Measurements from ENCODE around the gene AIG1.
"Not testable (repeated sequence)": the region's sequence is repeated elsewhere in the genome, so short reads cannot be mapped to it uniquely, and the experiment has no call there.

The AIG1 gene

DNA sequence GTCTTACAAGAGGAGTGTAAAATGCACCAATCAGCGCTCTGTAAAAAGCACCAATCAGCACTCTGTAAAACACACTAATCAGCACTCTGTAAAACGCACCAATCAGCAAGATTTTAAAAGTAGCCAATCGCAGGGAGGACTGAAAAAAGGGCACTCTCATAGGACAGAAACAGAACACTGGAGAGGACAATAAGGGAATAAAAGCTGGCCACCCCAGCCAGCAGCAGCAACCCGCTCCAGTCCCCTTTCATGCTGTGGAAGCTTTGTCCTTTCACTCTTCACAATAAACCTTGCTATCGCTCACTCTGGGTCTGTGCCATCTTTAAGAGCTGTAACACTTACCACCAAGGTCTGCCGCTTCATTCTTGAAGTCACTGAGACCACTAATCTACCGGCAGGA is 1.7 kb upstream of the AIG1 start:
- DNase-seq (ENCODE audit: low read depth), result no peak

DNA sequence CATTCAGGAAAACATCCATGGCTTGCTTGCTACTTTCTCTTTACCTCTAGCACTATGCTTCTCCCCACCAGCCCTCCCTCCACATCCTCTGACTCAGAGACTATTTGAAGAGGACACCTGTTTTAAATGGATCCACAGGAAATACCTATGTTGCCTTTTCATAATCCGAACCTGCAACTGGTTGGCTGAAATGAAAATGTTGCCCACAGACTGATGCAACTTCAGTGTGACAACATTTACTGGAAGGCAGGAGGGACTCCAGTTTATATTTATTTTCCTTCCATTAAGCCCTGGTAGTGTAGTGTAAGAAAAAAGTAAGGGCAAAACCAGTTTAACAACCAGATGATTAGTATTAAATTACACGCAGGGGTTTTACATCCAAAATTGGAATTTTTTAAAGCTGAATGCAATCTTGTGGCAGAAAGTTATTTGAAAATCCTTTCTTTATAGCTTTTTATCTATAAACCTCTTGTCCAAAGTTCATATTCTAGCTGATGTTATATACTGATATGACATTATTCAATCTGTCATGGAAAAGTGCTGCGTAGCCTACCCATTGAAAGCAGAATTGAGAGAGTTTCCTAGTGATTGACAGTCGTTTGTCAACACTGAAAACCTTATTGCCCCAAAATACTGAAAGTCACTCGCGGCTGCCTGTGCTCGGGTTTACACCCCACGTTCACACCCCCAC is 881 bp upstream of the AIG1 start:
- peak; percentile 29 for DNase-seq (ENCODE audit: low read depth)

DNA sequence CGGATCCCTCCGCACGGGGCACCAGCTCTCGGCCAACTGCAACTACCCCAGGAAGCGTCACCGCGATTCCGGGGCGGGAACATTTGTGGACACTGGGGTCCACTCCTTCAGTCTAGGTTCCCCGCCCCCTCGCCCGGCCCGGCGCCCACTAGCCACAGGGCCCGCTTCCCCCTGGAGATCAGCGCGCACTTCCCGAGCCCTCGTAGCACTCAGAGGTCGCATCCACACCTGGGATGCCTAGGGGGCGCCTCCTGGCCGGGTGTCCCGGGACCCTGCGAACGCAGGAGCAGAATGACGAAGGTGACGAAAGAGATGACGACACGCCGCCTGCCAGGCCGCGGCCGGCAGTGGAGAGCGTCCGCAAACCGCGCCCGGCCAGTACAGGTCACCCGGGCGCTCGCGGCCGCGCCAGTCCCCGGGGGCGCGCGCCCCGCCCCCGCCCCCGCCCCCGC is 309 bp upstream of the AIG1 start:
- peak; percentile 66 for DNase-seq (ENCODE audit: low read depth)

DNA sequence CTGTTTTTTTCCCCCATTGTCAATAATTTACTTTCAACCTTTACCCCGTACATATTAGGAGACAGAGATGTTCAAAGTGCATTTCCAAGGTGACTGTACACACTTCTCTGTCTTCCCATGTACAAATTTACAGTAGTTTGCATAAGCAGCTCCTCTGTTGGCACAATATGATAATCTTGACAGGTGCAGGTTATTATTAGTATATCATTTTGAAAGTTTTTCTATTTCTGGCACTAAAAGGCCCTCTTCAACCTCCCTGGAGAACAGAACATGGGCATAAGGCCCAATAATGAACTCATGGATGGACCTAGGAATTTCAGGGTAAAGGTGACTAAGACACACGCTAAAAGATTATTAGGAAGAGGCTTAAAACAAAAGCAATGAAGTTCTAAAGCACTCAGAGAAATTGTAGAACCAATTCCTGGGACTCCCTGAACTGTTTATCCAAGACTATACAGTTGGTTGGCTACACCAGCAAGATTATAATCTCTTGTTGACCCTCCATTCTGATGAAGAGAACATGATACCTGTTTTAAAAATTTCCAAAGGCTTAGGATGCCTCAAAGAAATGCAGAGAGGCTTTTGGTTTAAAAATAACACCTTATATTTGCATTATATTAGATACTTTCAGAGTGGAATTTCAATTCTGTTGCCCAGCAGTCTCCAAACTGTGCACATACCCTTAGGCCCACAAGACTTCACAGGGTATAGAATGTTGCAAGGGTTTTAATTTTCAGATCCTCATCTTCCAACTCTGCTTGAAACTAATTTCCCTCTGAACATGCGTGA is 1.1 kb downstream of the AIG1 start:
- DNase-seq (ENCODE audit: low read depth), result no peak

DNA sequence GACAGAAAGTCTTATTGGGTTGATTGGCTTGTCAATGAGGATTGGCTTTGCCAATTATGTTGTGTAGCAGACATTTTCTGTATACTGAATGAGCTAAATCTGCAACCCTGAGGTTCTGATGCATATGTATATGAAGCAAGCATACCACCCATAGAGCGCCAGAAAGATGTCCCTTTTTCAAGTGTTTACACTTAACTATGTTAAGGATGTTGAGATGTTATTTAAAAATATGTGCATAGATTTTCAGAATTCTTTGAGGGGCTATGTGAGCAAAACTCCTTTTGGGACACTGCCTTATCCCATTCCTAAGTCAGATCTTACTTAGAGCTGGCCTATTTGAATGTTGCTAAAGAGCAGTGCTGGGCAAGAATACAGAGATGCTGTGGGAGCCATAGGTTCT is 1.9 kb downstream of the AIG1 start:
- DNase-seq (ENCODE audit: low read depth), result no peak

DNA sequence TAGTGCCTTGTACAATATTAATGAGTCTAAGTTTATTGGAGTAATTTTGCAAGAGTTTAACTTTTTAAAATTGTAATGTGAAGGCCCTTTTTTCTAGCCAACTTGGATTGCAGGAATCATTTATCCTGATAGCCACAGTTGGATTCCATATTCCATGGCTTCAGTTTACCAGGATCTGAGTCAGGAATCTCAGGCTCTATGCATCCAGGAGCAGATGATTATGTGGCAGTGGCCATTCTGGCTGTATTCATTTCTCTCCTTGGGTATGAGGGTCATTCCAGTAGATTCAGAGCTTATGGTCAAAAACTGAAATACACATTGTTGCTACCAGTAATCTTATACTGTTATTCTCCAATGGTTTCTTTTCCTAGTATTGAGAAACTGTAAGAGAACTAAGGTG is 2.9 kb downstream of the AIG1 start:
- DNase-seq (ENCODE audit: low read depth), result no peak

DNA sequence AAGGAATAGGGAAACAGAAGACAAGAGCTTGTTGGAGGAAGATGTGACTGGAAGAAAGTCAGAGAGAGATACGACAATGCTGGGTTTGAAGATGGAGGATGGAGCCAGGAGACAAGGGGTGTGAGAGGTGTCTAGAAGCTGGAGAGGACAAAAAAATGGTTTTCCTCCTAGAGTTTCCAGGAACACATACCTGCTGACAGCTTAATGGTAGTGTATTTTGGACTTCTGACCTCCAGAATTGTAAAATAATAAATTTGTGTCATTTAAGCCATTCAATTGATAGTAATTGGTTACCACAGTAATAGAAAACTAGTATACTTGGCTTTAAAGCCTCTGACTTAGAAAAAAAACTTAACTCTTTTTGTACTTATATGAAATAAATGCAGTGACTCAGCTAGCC is 3.6 kb downstream of the AIG1 start:
- no peak for DNase-seq (ENCODE audit: low read depth)

DNA sequence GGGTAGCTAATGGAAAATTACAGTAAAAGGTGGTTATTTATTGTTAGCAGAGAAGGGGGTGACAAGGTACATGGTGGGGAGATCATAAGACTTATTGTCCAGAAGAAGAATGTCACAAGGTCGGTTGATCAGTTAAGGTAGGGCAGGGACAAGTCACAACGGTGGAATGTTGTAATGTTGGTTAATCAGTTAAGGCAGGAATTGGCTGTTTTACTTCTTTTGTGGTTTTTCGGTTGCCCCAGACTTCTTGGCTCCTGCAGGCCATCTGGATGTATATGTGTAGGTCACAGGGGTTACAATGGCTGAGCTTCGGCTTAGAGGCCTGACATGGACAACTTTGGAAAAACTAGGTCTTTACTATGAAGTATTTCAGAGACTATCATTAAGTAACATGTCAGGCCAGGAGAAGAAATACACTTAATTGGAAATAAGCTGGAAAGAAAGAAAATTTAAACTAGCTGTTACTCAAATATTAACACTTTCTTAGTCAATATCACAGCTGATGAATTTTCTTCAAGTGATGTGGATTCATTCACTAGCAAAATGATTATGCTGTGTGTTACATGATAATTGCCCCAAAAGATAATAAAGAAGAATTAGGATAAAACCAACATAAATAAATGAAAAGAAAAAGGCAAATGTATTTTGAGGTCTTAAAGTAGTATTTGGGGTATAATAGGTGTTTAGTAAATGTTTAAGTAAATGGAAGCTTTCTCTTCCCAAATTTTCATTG is 4.4 kb downstream of the AIG1 start:
- peak; percentile 14 for DNase-seq (ENCODE audit: low read depth)

DNA sequence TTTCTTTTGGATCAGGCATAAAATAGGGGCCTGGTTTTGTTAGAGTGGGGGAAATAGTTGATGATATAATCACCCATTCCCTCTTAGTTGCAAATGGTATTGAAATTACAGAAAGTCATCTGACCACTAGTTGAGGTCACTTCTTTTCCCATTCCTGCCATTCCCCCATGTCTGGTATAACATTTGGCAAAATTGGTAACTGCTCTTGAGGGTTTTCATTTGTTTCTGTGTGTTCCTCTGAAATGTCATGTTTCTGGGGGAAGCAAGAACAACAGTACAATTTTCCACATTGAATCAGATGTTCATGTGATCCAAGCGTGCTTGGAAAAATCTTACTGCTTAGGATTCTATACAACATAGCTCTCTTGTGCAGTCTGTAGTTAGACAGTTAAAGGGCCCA is 7.3 kb downstream of the AIG1 start:
- DNase-seq (ENCODE audit: low read depth), result no peak

DNA sequence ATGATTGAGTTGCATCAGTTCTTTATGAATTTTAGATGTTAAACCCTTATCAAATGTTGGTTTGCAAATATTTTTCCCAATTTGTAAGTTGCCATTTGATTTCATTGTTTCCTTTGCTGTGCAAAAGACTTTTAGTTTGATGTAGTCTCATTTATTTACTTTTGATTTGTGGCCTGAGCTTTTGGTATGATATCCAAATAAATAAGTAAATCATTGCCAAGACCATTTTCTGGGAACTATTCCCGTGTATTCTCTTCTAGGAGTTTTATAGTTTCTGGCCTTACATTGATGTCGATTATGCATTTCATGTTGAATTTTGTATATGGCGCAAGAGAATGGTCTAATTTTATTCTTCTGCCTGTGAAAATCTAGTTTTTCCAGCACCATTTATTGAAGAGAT is 13.4 kb downstream of the AIG1 start:
- no peak for DNase-seq (ENCODE audit: low read depth)

DNA sequence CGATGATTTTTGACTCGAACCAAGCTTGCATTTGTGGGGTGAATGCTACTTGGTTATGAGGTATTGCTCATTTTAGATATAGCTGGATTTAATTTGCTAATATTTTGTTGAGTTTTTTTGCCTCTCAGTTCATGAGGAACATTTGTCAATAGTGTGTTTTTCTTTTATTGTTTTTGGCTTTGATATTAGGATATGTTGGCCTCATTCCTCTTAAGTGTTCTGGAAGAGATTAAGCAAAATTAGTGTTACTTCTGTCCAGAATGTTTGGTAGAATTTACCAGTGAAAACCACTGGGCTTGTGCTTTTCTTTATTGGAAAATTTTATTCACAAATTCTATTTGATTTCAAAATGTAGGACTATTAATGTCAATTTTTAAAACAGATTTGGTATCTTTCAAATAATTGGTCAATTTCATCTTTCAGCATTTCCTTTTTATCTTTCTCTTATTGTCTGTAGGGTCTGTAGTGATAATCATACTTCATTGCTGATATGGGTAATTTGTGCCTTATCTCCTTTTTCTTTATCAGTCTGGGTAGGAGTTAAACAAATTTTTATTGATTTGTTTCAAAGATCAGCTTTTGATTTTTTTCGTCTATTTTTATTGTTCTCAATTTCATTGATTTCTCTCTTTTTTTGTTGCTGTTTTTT is 14.1 kb downstream of the AIG1 start:
- DNase-seq (ENCODE audit: low read depth), result no peak

DNA sequence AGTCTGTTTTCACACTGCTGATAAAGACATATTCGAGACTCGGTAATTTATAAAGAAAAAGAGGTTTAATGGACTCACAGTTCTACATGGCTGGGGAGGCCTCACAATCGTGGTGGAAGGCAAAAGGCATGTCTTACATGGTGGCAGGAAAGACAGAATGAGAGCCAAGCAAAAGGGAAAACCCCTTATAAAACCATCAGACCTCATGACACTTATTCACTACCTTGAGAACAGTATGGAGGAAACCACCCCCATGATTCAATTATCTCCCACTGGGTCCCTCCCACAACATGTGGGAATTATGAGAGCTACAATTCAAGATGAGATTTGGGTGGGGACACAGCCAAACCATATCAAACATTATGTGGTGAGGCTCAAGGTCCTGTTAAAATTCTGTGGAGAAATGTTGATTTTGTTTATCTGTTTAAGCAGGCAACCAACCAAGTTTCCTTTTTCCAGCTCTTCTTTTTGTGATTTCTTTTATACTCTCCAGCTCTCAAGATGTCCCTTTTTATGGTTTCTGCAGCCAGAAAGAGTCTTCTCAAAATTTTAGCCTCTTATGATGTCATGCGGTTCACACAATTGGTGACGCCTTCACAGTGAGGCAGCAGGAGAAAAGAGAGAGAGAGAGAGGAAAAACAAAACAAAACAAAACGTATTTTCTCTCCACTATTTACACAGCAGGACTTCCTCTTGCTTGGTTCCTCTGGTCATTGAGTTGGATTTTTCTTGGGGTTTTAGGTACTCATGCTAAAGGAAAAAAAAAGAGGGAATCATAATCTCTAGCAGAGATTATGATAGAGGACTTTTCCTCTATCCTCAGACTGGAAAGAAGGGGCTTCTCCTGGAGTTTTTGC is 18.0 kb downstream of the AIG1 start:
- no peak for DNase-seq (ENCODE audit: low read depth)

DNA sequence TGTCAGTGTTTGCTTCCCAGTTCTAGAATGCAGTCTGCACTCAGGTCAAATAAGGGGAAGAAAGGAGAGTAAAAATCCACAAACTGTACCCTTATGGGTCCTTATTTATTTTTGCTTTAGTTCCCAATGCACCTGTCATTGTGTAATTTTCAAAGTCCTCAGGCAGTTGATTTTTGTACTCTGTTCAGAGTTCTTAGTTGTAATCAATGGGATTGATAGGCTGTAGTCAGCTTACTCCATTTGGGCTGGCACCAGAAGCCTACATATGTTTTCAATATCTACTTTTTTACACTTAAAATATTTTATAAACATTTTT is 18.6 kb downstream of the AIG1 start:
- DNase-seq (ENCODE audit: low read depth), result no peak

DNA sequence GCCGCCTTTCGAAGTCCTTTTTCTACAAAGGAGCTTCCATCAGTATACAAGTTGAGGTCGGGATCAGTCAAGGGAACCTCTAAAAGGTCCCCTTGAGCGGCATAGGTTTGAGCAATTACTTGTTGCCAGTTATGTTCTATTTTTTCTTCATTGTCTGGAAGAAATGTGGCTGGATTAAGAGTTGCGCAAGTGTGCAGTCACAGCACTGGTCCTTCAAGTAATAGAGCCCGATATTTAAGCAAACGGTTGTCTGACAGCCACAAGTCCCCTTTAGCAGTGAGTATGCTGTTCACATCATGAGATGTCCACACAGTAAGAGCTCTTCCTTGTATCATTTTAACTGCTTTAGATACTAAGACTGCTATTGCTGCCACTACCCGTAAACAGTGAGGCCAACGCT is 21.6 kb downstream of the AIG1 start:
- DNase-seq (ENCODE audit: low read depth), result not testable (repeated sequence)

DNA sequence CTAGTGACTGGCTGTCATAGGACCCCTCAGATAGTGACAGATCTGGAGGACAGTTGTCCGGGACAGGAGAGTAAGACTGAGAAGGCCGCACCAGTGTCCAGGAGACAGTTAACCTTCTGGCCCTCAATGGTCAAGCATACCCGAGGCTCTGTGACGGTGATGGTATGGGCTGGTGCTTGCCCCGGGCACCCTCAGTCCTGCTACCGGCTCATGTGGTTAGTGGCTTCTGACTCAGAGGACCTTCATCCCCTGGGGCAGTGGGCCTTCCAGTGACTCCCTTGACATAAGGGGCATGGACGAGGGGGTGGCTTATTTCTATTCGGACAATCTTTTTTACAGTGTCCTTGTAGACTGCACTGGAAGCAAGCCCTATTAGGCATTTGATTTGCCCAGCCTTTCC is 23.3 kb downstream of the AIG1 start:
- not testable (repeated sequence) for DNase-seq (ENCODE audit: low read depth)

DNA sequence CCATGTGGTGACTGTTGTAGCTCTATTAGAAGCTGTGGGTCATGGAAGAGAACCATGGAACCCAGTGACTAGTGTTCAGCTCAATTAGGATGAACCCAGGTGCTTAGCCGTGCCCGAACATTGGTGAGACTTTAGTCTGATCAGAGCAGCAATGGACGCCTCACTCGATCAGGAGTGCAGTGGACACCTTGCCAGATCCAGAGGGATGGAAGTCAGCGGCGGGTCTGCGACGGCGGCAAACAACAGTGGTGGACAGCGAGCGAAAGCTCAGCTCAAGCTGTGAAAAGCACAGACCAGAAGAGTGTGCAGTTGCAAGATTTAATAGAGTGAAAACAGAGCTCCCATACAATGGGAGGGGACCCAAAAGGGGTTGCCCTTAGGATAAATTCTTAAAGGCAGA is 26.6 kb downstream of the AIG1 start:
- not testable (repeated sequence) for DNase-seq (ENCODE audit: low read depth)

DNA sequence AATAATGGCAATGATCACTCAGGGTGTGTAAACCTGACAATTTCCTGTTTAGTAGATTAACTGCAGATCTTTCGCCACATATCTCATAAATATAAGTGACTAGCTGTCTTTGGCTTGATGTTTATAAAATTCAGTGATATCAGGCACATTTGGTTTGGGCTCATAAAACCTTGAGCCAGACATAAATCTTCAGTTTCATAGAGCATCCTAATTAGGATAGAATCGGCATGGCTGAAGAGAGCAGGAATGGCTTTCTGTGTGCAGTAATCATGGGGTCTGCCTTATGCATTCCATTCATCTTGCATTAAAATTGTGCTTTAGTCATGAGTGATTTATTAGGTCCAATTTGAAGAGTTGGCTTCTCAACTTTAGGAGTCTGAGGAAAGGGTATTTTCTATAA is 27.2 kb downstream of the AIG1 start:
- no peak for DNase-seq (ENCODE audit: low read depth)

DNA sequence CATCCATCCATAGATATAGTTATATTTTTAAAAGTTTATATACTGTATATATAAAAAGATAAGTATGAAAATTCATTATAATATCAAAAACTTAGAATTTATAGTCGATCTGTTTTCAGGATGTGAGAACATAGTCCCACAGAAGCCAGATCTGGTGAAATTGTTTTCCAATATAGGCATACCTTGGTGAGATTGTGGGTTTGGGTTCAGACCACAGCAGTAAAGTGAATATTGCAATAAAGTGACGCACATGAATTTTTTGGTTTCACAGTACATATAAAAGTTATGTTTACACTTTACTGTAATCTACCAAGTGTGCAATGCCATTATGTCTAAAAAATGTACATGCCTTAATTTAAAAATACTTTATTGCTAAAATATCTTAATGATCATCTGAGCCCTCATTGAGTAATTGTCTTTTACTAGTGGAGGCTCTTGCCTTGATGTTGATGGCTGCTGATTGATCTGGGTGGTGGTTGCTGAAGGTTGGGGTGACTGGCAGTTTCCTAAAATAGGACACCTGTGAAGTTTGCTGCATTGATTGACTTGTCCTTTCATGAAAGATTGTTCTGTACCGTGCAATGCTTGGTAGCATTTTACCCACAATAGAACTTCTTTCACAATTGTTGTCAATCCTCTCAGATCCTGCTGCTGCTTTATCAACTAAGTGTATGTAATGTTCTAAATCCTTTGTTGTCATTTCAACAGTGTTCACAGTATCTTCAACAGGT is 29.8 kb downstream of the AIG1 start:
- no peak for DNase-seq (ENCODE audit: low read depth)

DNA sequence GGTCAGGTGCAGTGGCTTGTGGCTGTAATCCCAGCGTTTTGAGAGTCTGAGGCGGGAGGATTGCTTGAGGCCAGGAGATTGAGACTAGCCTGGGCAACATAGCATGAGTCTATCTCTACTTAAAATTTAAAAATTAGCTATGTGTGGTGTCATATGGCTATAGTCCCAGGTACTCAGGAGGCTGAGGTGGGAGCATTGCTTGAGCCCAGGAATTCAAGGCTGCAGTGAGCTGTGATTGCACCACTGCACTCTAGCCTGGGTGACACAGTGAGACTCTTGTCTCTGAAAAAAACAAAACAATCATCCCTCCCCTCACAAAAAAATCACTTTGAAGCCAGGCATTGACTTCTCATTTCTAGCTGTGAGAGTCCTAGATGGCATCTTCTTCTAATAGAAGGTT is 32.1 kb downstream of the AIG1 start:
- no peak for DNase-seq (ENCODE audit: low read depth)

DNA sequence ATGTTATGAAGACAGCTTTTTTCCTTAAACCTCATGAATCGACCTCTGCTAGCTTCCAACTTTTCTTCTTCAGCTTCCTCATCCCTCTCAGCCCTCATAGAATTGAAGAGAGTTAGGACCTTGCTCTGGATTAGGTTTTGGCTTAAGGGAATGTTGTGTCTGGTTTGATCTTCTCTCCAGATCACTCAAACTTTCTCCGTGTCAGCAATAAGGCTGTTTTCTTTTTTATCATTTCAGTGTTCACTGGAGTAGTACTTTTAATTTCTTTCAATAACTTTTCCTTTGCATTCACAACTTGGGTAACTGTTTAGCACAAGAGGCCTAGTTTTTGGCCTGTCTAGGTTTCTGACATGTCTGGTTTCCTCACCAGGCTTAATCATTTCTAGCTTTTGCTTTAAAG is 32.6 kb downstream of the AIG1 start:
- no peak for DNase-seq (ENCODE audit: low read depth)

DNA sequence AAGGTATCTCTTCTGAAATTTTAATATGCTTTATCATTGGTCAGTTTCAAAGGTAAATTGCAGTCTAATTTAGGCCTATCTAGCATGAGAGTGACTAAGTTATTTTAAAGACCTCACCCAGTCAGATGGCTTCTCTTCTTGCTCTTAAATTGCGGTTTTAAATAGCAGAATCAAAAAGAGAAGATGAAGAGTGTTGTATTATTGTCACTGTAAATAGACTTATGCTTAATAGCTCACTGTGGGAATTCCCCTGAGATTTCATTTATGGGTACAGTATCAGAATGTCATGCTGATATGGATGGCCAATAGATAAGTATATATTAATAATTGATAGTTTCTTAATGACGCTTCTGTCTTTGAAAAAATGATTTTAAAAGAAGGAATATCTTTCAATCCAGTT is 35.7 kb downstream of the AIG1 start:
- no peak for DNase-seq (ENCODE audit: low read depth)

Measured in HS-27A (cell line).